ENCODE measurements around the gene NISCH. TPM values are rescaled to one million over a fixed set of nuclear protein-coding genes. Genes with fewer than 3 reads are reported as not detected.

The NISCH gene
- total RNA-seq, 1 donor from 2014 or later = 45.6 TPM

DNA sequence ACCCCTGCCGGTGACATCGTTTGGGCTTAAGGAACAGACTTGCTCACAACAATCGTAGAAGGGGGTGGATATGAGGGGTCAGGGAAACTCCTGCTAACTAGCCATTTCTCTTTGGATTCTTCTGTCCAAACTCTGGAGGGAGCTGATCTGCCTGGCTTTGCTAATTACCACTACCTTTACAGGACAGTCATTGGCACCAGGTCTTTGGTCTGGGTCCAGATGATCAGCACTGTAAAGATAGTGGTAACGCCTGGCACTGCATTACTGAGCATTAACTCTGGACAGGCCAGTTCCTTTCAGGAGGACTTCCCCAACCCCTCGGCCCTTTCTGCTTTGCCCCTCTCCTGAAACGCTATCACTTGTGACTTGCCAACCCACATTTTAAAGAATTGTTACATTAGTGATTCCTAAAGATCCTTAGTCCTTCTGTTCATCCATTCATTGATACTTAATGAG is 81.8 kb downstream of the NISCH start:
- ATAC-seq = peak; percentile 11

DNA sequence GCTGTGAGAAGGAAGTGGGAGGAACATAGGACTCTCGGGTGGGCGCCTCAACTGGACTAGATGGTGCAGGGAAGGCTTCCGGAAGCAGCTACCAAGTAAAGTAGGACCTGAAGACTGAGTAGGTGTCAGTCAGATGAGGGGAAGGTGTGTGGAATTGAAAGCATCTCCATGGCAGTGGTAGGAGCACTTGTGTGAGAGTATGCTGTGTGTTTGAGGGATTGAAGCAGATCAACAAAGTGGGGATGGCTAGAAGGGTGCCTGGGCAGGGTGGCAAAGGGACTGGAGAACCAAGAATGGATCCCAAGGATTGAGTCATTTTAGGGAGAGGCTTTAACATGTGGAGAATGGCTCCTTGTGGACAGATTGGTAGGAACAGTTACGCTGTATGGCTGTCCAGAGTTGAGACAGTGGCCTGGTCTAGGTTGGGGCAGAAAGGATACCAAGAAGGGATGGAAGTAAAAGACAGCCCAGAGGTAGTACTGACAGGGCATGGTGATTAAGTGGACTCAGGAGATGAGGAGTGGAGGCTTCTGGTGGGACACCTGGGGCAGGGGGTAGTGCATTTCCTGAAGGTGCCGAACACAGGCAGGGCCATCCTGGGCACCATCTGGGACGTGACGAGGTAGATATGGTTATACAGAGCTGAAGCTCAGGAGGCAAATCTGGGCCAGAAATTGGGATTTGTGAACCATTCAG is 82.5 kb downstream of the NISCH start:
- intact Hi-C loops (cut with DNase I) = loop anchor here (2.0 to 5.0 kb wide), 3 partner anchors 65 to 81 kb away; partner anchors contain the start of gene NISCH
- no peak for ATAC-seq

More for the DNA sequence above, 81.8 kb downstream of the NISCH start:
- no peak for DNase-seq (ENCODE audit: missing footprints)
- intact Hi-C loops (cut with DNase I) = loop anchor here (2.0 to 5.0 kb wide), 3 partner anchors 64 to 80 kb away; partner anchors contain the start of gene NISCH

GRCh38 chr3:52539010-52539653 is 83.7 kb downstream of the NISCH start:
- intact Hi-C loops (cut with DNase I) = loop anchor here (5.0 kb wide), 2 partner anchors 68 to 82 kb away; partner anchors contain the start of gene NISCH
- DNase-seq (ENCODE audit: missing footprints) = no peak
- no peak for ATAC-seq

More for the DNA sequence above, 82.5 kb downstream of the NISCH start:
- no peak for DNase-seq (ENCODE audit: missing footprints)

- intact Hi-C loops (cut with DNase I) = no loop called here
- no peak for DNase-seq (ENCODE audit: missing footprints)
- no peak for ATAC-seq
Measured at GRCh38 chr3:52541050-52541449, 85.6 kb downstream of the NISCH start.

Other genes with a start within 250 kb of the NISCH start
- 0.38 TPM for gene TLR9, start 230.0 kb upstream of the NISCH start, total RNA-seq
- gene TWF2, start 216.4 kb upstream of the NISCH start, total RNA-seq = 120 TPM
- 8.7 TPM for gene PPM1M, start 209.8 kb upstream of the NISCH start, total RNA-seq
- 62.3 TPM for gene WDR82, start 177.0 kb upstream of the NISCH start, total RNA-seq
- 5.2 TPM for gene GLYCTK, start 167.8 kb upstream of the NISCH start, total RNA-seq
- 2.2 TPM for gene DNAH1, start 139.3 kb upstream of the NISCH start, total RNA-seq
- 53.3 TPM for gene BAP1, start 45.6 kb upstream of the NISCH start, total RNA-seq
- gene PHF7, start 44.9 kb upstream of the NISCH start, total RNA-seq = 13.7 TPM
- gene SEMA3G, start 10.5 kb upstream of the NISCH start, total RNA-seq = 12.3 TPM
- 9,051 TPM for gene TNNC1, start 1.6 kb upstream of the NISCH start, total RNA-seq
- gene STAB1, start 39.7 kb downstream of the NISCH start, total RNA-seq = 88.1 TPM
- 105 TPM for gene NT5DC2, start 78.3 kb downstream of the NISCH start, total RNA-seq
- 71.1 TPM for gene UQCC5, start 81.0 kb downstream of the NISCH start, total RNA-seq
- 45.3 TPM for gene PBRM1, start 230.3 kb downstream of the NISCH start, total RNA-seq
- gene GNL3, start 230.4 kb downstream of the NISCH start, total RNA-seq = 28.8 TPM

Data from Right ventricle myocardium inferior (tissue), 1 donor.